SKM-1 treated with dmso at 0.1 percent for 144 hours (cell line): ENCODE measurements around the gene DEFB132.
A peak's percentile ranks its signal among the peaks of the same experiment; 100 is the strongest.

Experiments used
- DNase-seq: peaks from one replicate; lab custom pipeline; 2025; ENCODE audit not compliant: unreplicated experiment; lab: John Stamatoyannopoulos, UW

Gene DEFB132

DNA sequence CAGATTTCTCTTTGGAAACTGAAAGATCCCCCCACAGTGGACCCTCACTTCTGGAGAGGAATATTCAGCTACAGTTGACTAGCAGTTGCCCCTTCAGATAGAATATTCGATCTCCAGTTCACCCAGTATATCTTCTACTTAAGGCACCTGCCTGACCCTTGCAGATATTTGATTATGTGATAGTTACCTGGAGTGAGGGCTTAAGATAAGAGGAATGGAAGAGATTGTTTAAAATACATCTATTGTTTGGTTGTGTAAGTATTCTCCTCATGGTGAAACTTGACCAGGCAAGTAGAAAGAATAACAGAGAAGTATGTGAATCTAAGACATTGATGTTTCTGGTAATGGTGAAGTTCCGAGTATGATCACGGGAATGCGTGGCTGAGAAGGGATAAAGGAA lies 38.3 kb downstream of the DEFB132 start:
- DNase-seq = no peak

DNA sequence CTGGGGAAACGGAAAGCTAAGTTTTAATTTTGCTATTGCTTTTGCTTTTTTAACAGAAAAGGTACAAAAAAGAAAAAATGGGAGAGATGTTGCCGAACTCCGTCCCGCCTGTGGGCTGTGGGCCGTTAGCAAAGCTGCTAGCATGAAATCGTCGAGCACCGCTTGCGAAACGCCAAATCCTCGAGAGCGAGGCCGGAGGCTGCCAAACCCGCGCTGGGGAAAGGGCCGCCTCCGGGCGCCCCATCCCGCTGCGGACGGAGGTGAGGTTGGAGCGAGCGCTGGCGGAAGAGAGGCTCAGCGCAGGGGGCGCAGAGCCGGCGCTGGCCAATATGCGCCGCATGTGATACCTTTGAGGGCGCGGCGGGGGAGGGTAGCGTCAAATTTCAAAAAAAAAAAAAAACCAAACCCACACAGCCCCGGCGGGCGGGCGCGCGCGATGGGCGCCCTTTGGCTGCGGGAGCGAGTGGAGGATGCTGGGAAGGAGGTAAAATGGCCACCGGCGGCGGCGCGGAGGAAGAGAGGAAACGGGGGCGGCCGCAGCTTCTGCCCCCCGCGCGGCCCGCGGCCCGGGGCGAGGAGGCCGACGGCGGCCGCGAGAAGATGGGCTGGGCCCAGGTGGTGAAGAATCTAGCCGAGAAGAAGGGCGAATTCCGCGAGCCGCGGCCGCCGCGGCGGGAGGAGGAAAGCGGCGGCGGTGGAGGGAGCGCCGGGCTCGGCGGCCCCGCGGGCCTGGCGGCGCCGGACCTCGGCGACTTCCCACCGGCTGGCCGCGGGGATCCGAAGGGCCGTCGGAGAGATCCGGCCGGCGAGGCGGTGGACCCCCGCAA lies 39.8 kb downstream of the DEFB132 start, which contains the start of gene ZCCHC3:
ZCCHC3 (plus strand) TSS at position 473 of the 827 bp plus-strand sequence; CDS start at position 490, 17 bp downstream.
- peak; percentile 62 for DNase-seq

DNA sequence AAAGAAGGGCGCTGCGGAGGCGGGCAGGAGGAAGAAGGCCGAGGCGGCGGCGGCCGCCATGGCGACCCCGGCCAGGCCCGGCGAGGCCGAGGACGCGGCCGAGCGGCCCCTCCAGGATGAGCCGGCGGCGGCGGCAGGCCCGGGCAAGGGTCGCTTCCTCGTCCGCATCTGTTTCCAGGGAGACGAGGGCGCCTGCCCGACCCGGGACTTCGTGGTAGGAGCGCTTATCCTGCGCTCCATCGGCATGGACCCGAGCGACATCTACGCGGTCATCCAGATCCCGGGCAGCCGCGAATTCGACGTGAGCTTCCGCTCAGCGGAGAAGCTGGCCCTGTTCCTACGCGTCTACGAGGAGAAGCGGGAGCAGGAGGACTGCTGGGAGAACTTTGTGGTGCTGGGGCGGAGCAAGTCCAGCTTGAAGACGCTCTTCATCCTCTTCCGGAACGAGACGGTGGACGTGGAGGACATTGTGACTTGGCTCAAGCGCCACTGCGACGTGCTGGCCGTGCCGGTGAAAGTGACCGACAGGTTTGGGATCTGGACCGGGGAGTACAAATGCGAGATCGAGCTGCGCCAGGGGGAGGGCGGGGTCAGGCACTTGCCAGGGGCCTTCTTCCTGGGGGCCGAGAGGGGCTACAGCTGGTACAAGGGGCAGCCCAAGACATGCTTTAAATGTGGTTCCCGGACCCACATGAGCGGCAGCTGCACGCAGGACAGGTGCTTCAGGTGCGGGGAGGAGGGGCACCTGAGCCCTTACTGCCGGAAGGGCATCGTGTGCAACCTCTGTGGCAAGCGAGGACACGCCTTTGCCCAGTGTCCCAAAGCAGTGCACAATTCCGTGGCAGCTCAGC lies 40.6 kb downstream of the DEFB132 start:
- DNase-seq = peak; percentile 22

DNA sequence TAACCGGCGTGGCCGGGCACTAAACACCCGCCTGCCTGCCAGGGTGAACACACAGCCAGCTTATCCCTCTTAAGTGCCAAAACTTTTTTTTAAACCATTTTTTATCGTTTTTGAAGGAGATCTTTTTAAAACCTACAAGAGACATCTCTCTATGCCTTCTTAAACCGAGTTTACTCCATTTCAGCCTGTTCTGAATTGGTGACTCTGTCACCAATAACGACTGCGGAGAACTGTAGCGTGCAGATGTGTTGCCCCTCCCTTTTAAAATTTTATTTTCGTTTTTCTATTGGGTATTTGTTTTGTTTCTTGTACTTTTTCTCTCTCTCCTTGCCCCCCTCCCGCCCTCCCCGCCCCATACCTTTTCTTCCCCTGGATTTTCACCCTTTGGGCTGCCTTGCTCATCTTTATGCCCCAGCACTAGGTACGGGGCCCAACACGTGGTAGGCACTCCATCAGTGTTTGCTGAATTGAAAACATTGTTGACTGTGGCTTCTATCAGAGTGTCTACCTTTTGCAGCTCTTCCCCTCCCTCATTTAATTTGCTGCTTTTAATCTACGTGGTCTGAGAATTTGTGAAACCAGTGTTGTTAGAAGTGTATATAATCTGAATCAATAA lies 41.4 kb downstream of the DEFB132 start:
- no peak for DNase-seq

DNA sequence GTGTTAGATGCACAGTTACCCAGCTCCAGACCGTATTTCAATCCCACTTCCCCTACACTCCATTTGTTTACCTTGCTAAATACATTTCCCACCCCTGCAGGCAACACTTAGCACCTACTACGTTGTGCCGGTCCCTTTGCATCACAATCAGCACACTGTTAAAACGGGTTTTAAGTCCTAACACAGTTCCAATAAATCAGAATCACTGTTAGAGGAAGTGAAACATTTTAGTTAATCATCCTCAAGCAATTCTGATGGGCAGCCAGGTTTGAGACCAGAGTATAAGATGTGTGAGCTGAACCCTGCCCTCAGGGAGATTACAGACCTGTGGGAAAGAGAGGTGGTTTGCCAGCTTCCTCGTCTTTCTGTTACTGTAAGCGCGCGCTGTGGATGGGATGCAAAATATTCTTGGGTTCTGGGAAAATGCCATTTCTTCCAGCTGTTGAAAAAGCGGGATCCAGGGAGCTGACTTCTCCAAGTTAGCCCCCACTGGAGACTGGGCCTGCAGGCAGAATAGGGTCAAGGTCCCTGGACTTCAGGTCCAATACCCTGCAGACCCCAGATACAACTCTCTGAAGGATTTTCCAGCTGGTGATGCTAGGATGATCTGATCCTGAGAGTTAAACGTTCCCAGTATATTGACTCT lies 42.9 kb downstream of the DEFB132 start:
- DNase-seq = no peak

DNA sequence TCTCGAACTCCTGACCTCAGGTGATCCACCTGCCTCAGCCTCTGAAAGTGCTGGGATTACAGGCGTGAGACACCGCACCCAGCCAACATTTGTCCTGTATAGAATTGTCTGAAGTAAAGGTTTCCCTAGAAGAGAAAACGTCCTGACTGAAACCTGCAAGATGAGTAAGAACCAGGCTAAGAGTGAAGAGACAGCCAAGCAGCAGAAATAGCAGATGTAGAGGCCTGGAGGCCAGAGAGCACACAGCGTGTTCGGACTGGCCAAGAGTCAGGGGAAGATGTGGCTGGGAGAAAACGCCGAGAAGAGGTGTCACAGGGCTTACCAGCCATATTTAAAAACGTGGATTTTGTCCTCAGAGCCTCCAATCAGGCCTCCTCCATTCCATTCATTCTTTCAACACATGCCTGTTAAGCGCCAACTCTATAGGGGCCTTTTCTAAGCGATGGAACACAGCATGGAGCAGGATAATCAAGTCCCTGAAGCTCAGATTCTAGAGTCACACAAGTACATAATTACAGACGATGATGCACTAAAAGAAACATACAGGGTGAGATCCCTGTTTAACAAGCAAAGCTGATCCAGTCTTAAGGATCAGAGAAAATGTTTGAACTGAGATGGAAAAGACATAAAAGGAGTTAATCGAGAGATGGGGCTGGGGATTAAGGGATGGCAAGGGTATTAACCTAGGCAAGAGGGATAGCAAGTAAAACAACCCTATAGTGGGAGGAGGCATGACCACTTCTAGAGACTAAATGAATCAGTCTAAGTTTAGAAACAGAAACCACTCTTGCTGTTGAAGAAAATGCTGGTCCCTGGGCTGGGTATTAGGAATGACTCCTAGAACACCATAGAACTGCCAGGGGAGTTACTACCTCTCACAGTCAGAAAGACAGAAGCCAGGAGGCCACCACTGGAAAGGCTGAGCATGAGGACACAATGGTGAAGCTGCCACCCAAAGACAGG lies 44.6 kb downstream of the DEFB132 start:
- no peak for DNase-seq

DNA sequence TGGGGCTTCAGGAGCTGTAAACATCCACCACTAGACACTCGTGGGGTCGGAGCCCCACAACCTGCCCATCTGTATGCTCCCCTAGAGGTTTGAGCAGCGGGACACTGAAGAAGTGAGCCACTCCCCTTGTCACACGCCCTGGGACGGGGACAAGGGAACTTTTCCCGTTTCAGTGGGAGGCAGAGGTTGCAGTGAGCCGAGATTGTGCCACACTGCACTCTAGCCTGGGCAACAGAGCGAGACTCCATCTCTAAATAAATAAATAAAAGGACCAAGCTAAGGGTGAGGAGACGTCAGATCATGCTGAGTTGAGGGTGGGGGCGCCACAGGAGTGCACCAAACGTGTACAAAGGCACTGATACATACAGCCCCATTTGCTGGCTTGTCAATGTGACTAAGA lies 48.2 kb downstream of the DEFB132 start:
- no peak for DNase-seq

DNA sequence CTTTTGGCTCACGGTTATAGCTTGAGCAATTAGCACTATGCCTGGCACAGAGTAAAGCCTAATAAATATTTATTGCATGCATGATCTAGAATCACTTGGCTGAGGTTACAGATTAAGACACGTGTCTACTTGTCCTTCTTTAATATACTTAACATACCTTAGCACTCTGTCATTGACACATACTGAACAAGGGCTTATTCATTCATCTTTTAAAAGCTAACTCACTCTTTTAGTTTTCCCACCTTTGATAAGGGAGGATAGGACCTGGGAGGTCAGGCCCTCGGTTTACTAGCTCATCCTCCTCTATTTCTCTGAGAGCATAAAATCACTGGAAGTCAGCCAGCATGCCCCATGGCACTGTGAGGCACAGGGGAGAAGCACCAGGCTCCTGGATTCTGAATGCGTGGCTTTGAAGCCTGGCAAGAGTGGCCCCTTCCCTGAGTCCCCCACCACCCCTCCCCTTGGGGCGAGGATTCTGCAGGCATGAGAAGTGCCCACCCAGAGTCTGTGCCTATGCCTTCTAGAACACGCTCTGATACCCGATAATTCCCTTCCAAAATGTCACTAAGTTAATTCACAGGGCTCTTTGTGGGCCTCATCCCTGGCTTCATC lies 51.0 kb downstream of the DEFB132 start:
- DNase-seq = no peak

DNA sequence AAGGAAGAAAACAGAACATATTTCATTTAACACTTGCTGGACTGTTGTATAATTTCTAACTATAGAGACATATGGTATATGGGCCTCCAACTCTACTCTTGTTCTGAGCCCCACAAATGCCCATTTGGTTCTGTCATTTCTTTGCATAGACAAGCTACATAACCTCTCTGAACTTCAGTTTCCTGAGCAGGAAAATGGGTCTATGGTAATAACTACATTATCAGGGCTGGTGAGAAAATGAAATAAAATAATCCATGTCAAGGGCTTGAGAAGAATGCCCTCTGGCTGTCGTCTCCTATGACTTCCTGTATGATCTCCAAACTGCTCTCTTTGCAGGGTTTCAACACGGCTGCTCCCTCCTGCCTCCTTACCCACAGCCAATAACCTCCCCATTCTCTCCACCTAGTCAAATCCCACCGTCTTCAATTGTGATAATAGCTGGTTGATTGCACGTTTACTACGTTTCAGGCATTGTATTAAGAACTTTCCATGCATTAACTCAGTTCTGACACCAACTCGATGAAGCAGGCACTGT lies 51.8 kb downstream of the DEFB132 start:
- no peak for DNase-seq

DNA sequence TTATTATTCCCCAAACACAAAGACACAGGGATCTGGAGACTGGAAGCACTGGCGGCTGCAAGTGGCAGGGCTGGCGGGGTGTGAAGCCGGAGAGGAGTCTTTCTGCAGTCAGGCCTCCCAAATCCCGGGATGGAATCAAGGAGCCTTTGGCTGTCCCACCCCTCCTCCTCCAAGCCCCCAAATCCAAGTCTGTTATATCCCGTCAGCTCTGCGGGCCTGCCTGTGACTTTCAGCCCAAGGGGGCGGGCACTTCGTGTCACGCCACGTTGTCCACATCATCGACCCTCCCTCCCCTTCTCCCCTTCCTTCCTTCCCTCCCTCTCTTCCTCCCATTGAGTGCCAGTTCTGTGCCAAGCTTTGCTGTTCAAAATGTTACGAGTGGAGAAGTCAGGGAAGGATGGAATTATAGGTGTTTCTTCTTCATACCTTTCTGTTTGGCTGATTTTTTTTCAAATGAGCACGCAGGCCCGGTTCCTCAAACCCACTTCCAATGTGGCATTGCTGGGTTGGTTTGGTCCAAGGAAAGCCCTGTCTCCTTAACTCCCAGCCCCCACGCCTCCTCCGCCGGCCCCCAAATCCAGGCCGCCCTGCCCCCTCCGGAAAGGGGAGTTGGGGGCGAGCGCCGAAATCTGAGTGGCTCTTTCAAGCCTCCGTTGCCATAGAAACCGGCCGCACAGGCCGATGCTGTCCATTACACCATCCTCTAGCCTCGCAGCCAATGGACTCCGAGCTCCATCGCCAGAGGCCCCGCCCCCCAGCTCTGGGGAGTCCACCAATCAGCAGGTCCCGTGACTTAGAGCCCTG lies 52.5 kb downstream of the DEFB132 start:
- no peak for DNase-seq

DNA sequence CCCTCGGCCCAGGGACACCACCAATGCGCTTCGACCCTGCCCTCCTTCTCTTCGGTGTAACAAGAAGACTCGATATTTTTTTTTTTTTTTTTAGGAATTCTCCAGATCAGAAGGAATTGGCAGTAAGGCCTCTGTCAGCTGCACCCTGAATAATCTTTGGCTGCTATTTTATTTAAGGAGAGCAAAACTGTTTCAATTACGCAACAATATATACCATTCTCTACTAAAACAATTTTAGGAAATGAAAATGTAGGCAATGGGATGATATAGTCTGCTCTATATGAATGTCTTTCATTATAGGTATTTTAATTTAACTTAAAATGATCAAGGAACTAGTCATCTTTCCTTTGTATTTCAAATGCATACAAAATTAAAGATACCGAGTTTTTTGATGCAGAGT lies 53.1 kb downstream of the DEFB132 start:
- DNase-seq = no peak
